ACC112 (cell line): ENCODE results near the gene SOX9.

Experiments used
- H2AFZ ChIP-seq: fragments of 200-600 bp; sonication (generic); one replicate; pipeline ENCODE4 v1.6.0; 2017; ENCODE audit warnings: antibody characterized with exemption, low read length; ENCODE audit not compliant: unreplicated experiment
- H3K27ac ChIP-seq: fragments of 200-600 bp; sonication (generic); 2 replicates; pipeline ENCODE4 v1.5.1; 2014; ENCODE audit warnings: low read depth, mild to moderate bottlenecking, antibody characterized with exemption, low read length, moderate library complexity
- H3K27me3 ChIP-seq: fragments of 200-600 bp; sonication (generic); 2 replicates; pipeline ENCODE4 v1.6.1; 2014; ENCODE audit warnings: mild to moderate bottlenecking, antibody characterized with exemption, low read length, moderate library complexity, mixed read lengths; ENCODE audit not compliant: insufficient read depth
- H3K36me3 ChIP-seq: fragments of 200-600 bp; sonication (generic); 2 replicates; pipeline ENCODE4 v1.6.1; 2016; ENCODE audit warnings: mild to moderate bottlenecking, antibody characterized with exemption, low read length, moderate library complexity, mixed read lengths; ENCODE audit not compliant: insufficient read depth
- H3K4me1 ChIP-seq: fragments of 200-600 bp; sonication (generic); one replicate; pipeline ENCODE4 v1.6.1; 2016; ENCODE audit warnings: low read length, mixed read lengths; ENCODE audit not compliant: insufficient read depth, unreplicated experiment, control insufficient read depth
- H3K4me3 ChIP-seq: fragments of 200-600 bp; sonication (generic); 2 replicates; pipeline ENCODE4 v1.5.1; 2014; ENCODE audit warnings: mild to moderate bottlenecking, low read depth, low read length
- H3K79me2 ChIP-seq: fragments of 200-600 bp; sonication (generic); one replicate; pipeline ENCODE4 v1.6.0; 2016; ENCODE audit warnings: low read length; ENCODE audit not compliant: control insufficient read depth, unreplicated experiment, insufficient read depth

SOX9 gene

GRCh38 chr17:72119873-72120641 lies 763 bp upstream of the SOX9 start:
- H3K36me3 ChIP-seq, result no peaks in the 10 kb centered on the region
- peak overlapping the region; percentile 70 for H2AFZ ChIP-seq
- peak overlapping the region; percentile 73 for H3K4me3 ChIP-seq
- peaks cover 12% of the 10 kb centered on the region for H3K4me1 ChIP-seq
- no peak overlapping the region for H3K27ac ChIP-seq
- no peaks in the 10 kb centered on the region for H3K79me2 ChIP-seq
- peaks cover 42% of the 10 kb centered on the region for H3K27me3 ChIP-seq

GRCh38 chr17:72121164-72122009 lies 567 bp downstream of the SOX9 start:
- peaks cover 31% of the 10 kb centered on the region for H3K27me3 ChIP-seq
- H2AFZ ChIP-seq, result peak overlapping the region; percentile 34
- peaks cover 20% of the 10 kb centered on the region for H3K4me1 ChIP-seq
- no peaks in the 10 kb centered on the region for H3K79me2 ChIP-seq
- no peaks in the 10 kb centered on the region for H3K36me3 ChIP-seq
- H3K4me3 ChIP-seq, result peak overlapping the region; percentile 80
- H3K27ac ChIP-seq, result no peak overlapping the region

GRCh38 chr17:72122010-72122764 lies 1.4 kb downstream of the SOX9 start:
- H2AFZ ChIP-seq, result peak overlapping the region; percentile 26
- no peak overlapping the region for H3K27ac ChIP-seq
- H3K79me2 ChIP-seq, result no peaks in the 10 kb centered on the region
- H3K36me3 ChIP-seq, result no peaks in the 10 kb centered on the region
- H3K4me3 ChIP-seq, result peak overlapping the region; percentile 80
- peaks cover 28% of the 10 kb centered on the region for H3K4me1 ChIP-seq
- H3K27me3 ChIP-seq, result peaks cover 23% of the 10 kb centered on the region

- Histone ChIP-seq H3K27ac (no peak overlapping the region), H3K79me2 (no peaks in the 10 kb centered on the region), H3K4me3 (peak overlapping the region; percentile 80), H3K36me3 (no peaks in the 10 kb centered on the region), H3K27me3 (peaks cover 16% of the 10 kb centered on the region), H3K4me1 (peaks cover 21% of the 10 kb centered on the region), H2AFZ (no peak overlapping the region)
These were observed 2.1 kb downstream of the SOX9 start for GRCh38 chr17:72122765-72123529.

- Histone ChIP-seq H3K27me3 (peaks cover 10% of the 10 kb centered on the region), H3K4me1 (peaks cover 16% of the 10 kb centered on the region), H2AFZ (no peak overlapping the region), H3K27ac (no peak overlapping the region), H3K79me2 (no peaks in the 10 kb centered on the region), H3K36me3 (no peaks in the 10 kb centered on the region), H3K4me3 (no peak overlapping the region)
These were observed 3.0 kb downstream of the SOX9 start for GRCh38 chr17:72123530-72124437.

- Histone ChIP-seq H3K27ac (no peak overlapping the region), H3K27me3 (peaks cover 5% of the 10 kb centered on the region; the same call in 1 of the 2 replicates), H3K36me3 (no peaks in the 10 kb centered on the region), H3K4me1 (peaks cover 16% of the 10 kb centered on the region), H3K4me3 (no peak overlapping the region), H3K79me2 (no peaks in the 10 kb centered on the region), H2AFZ (no peak overlapping the region)
These were observed 3.6 kb downstream of the SOX9 start for GRCh38 chr17:72124438-72124775.

GRCh38 chr17:72125226-72125651 lies 4.4 kb downstream of the SOX9 start:
- H3K79me2 ChIP-seq, result no peaks in the 10 kb centered on the region
- H2AFZ ChIP-seq, result no peak overlapping the region
- H3K4me3 ChIP-seq, result no peak overlapping the region
- no peaks in the 10 kb centered on the region for H3K27me3 ChIP-seq
- peaks cover 16% of the 10 kb centered on the region for H3K4me1 ChIP-seq
- no peak overlapping the region for H3K27ac ChIP-seq
- H3K36me3 ChIP-seq, result no peaks in the 10 kb centered on the region

- Histone ChIP-seq H3K4me3 (no peak overlapping the region), H3K36me3 (no peaks in the 10 kb centered on the region), H2AFZ (no peak overlapping the region), H3K27ac (no peak overlapping the region), H3K27me3 (no peaks in the 10 kb centered on the region), H3K79me2 (no peaks in the 10 kb centered on the region), H3K4me1 (peaks cover 16% of the 10 kb centered on the region)
These were observed 4.9 kb downstream of the SOX9 start for GRCh38 chr17:72125742-72126141.

- no peaks in the 10 kb centered on the region for H3K36me3 ChIP-seq
- H3K4me1 ChIP-seq, result peaks cover 16% of the 10 kb centered on the region
- no peaks in the 10 kb centered on the region for H3K27me3 ChIP-seq
- no peak overlapping the region for H3K4me3 ChIP-seq
- peak overlapping the region; percentile 7; the same call in 1 of the 2 replicates for H3K27ac ChIP-seq
- no peak overlapping the region for H2AFZ ChIP-seq
- no peaks in the 10 kb centered on the region for H3K79me2 ChIP-seq
These were observed 6.0 kb downstream of the SOX9 start for GRCh38 chr17:72126575-72127486.
